Panc1 (cell line): ENCODE results near the gene KRT36. TPM values are rescaled to one million over a fixed set of nuclear protein-coding genes. Genes with fewer than 3 reads are reported as not detected.

Experiments
- ATAC-seq: fragments of 200-7000 bp; cut with Tn5 transposase; 2 replicates; pipeline ENCODE4 v1.9.1; 2020; ENCODE audit warnings: mild to moderate bottlenecking, moderate library complexity
- BruUV-seq: library from RNA; stranded (reverse); fragments of 400-500 nt; replicated peaks from 2 replicates; lab custom pipeline; 2021; lab: Mats Ljungman, UMichigan
- CTCF ChIA-PET: fragments of 300-600 bp; sonication (Branson Sonifier 250); formaldehyde crosslinking; loops from one replicate; lab custom pipeline; 2022; ENCODE audit warnings: antibody characterized with exemption; lab: Charles Lee
- POLR2A ChIA-PET: fragments of 300-600 bp; sonication (Branson Sonifier 250); formaldehyde crosslinking; loops from one replicate; lab custom pipeline; 2022; ENCODE audit warnings: antibody characterized with exemption; lab: Charles Lee
- DNase-seq: peaks from one replicate; pipeline ENCODE4 v3.0.0-alpha.2; 2010; ENCODE audit warnings: low read depth, low spot score
- H3K27ac ChIP-seq: 2 replicates; pipeline ENCODE4 v1.5.1; 2011; ENCODE audit warnings: mild to moderate bottlenecking, low read length, inconsistent platforms
- H3K27me3 ChIP-seq: fragments of 200-500 bp; sonication (Bioruptor generic); 2 replicates; pipeline ENCODE4 v1.6.0; 2014; ENCODE audit warnings: low read length, inconsistent platforms; ENCODE audit not compliant: control insufficient read depth, insufficient read depth
- H3K36me3 ChIP-seq: fragments of 200-500 bp; sonication (Bioruptor generic); 2 replicates; pipeline ENCODE4 v1.5.1; 2014; ENCODE audit warnings: inconsistent platforms, mild to moderate bottlenecking, low read length, moderate library complexity; ENCODE audit not compliant: control insufficient read depth, insufficient read depth
- H3K4me1 ChIP-seq: 2 replicates; pipeline ENCODE4 v1.5.1; 2011; ENCODE audit warnings: inconsistent platforms, mild to moderate bottlenecking, low read length, moderate library complexity; ENCODE audit not compliant: control insufficient read depth, insufficient read depth
- H3K4me3 ChIP-seq, 2 experiments: 2 replicates each; pipeline ENCODE4 v1.5.1; 2011 to 2012; ENCODE audit warnings: low read depth in 2 of 2, low read length in 2 of 2, mild to moderate bottlenecking in 2 of 2, inconsistent platforms in 1 of 2, moderate library complexity in 1 of 2
- H3K9me3 ChIP-seq: fragments of 200-500 bp; sonication (Bioruptor generic); 2 replicates; pipeline ENCODE4 v1.5.1; 2014; ENCODE audit warnings: low read depth, mild to moderate bottlenecking, inconsistent platforms, low read length, moderate library complexity; ENCODE audit not compliant: control insufficient read depth, insufficient read depth
- CTCF ChIP-seq: fragments of 450-650 bp; IDR thresholded peaks from 2 replicates; pipeline ENCODE4 v1.5.1; 2017; ENCODE audit warnings: mild to moderate bottlenecking
- POLR2AphosphoS5 ChIP-seq: IDR thresholded peaks from 2 replicates; pipeline ENCODE4 v1.6.1; 2012; ENCODE audit warnings: mild to moderate bottlenecking, low read depth, low read length, moderate library complexity
- REST ChIP-seq, 2 experiments: IDR thresholded peaks; 2 replicates each; pipeline ENCODE4 v1.6.1; 2011 to 2012; ENCODE audit warnings: low read depth in 2 of 2, control low read depth in 1 of 2, low read length in 1 of 2, mild to moderate bottlenecking in 1 of 2, moderate library complexity in 1 of 2; ENCODE audit not compliant: insufficient read depth in 1 of 2
- SIN3A ChIP-seq: IDR thresholded peaks from 2 replicates; pipeline ENCODE4 v1.6.1; 2012; ENCODE audit warnings: low read depth, mild to moderate bottlenecking, low read length, moderate library complexity, borderline replicate concordance; ENCODE audit not compliant: insufficient read depth
- TCF7L2 ChIP-seq: IDR thresholded peaks from 2 replicates; pipeline ENCODE4 v1.6.1; 2011; ENCODE audit warnings: mild to moderate bottlenecking, low read depth, low read length, inconsistent platforms
- in situ Hi-C: cut with HindIII; loops from 2 replicates; pipeline ENCODE4 v1.10.0; 2016; ENCODE audit warnings: low sequenced_read_pairs, low pct_unique_long_range_greater_than_20kb
- intact Hi-C: fragments of 100-400 bp; cut with micrococcal nuclease; formaldehyde crosslinking; loops from one replicate; pipeline ENCODE4 v1.10.0; 2022; ENCODE audit not compliant: unreplicated experiment
- total RNA-seq: library from RNA; stranded (reverse); gene quantifications from one replicate; pipeline ENCODE4 v1.2.1, GENCODE V29; 2021; ENCODE audit not compliant: unreplicated experiment

Gene KRT36
- total RNA-seq, 1 experiment from 2014 or later, result not detected

GRCh38 chr17:41533613-41534012 lies 43.9 kb upstream of the KRT36 start:
- DNase-seq (no peak), ATAC-seq (no peak)
- no peaks in the 10 kb centered on the region for H3K36me3 ChIP-seq
- no peaks in the 10 kb centered on the region for H3K9me3 ChIP-seq
- no TSS peak for BruUV-seq
- H3K27me3 ChIP-seq, result no peaks in the 10 kb centered on the region
- ChIA-PET POLR2A (no interaction called here), CTCF (no interaction called here)
- peak overlapping the region; percentile 55; the same call in 1 of the 2 replicates for H3K27ac ChIP-seq
- intact Hi-C loops, result no loop called here
- H3K4me3 ChIP-seq, result no peak overlapping the region
- TF ChIP-seq TCF7L2 (no peak), CTCF (no peak), SIN3A (no peak), REST (IDR thresholded peaks at IDR 0.05; ENCODE audit: insufficient read depth in 1 of 2, low read depth in 2 of 2, low read length in 1 of 2) (no peak), POLR2AphosphoS5 (no peak)
- peaks cover 72% of the 10 kb centered on the region for H3K4me1 ChIP-seq
- in situ Hi-C loops, result loop anchor here (25.0 kb wide), 1 partner anchor 104 kb away; no protein-coding TSS in a partner anchor

GRCh38 chr17:41532947-41533570 lies 43.3 kb upstream of the KRT36 start:
- in situ Hi-C loops, result loop anchor here (25.0 kb wide), 1 partner anchor 104 kb away; no protein-coding TSS in a partner anchor
- POLR2A ChIA-PET, result interaction anchor here (1.2 kb wide), 1 partner anchor 156 kb away, joined by 3 read pairs; the partner anchor contains the start of gene EIF1
- H3K9me3 ChIP-seq, result no peaks in the 10 kb centered on the region
- no peak overlapping the region for H3K4me3 ChIP-seq
- no TSS peak for BruUV-seq
- DNase-seq (no peak), ATAC-seq (no peak)
- intact Hi-C loops, result no loop called here
- TF ChIP-seq CTCF, result no peak
- TF ChIP-seq POLR2AphosphoS5, result no peak
- TF ChIP-seq REST (IDR thresholded peaks at IDR 0.05; ENCODE audit: insufficient read depth in 1 of 2, low read depth in 2 of 2, low read length in 1 of 2), result no peak
- no peak for TF ChIP-seq TCF7L2
- TF ChIP-seq SIN3A, result no peak
- H3K27ac ChIP-seq, result peak overlapping the region; percentile 96; the same call in 1 of the 2 replicates
- no peaks in the 10 kb centered on the region for H3K36me3 ChIP-seq
- no peaks in the 10 kb centered on the region for H3K27me3 ChIP-seq
- CTCF ChIA-PET, result interaction anchor here (1.4 kb wide), 1 partner anchor 16 kb away, joined by 10 read pairs; no protein-coding TSS in a partner anchor
- peaks cover 66% of the 10 kb centered on the region for H3K4me1 ChIP-seq
